ENCODE results near the gene SRMS.

DNA sequence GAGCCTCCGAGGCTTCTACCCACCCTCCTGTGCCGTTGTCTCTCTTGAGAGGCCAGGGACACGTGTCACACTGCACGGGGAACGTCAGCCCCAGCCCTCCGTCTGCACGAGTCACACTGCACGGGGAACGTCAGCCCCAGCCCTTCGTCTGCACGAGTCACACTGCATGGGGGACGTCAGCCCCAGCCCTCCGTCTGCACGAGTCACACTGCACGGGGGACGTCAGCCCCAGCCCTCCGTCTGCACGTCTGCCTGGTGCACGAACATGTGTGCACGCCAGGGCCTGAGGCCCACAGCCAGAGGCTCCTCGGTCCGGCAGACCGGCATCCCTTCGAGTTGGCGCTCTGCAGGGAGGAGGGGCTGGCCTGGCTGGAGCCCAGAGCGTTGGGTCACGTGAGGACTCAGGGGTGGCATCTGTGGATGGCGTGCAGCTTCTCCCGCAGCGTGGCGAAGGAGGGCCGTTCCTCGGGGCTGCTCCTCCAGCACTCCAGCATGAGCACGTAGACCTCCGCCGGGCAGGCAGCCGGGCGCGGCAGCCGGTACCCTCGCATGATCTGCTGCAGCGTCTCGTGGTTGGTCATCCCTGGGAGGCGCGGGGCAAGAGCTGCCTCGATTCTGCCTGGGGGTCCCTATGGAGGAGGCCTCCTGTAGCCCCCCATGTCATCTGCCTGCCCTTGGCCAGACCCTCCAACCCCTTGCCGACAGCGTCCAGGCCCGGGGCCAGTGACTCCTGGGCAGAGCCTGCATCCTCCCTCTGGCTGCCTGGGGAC lies 6.9 kb downstream of the SRMS start:
- TF ChIP-seq, protein P1, sequence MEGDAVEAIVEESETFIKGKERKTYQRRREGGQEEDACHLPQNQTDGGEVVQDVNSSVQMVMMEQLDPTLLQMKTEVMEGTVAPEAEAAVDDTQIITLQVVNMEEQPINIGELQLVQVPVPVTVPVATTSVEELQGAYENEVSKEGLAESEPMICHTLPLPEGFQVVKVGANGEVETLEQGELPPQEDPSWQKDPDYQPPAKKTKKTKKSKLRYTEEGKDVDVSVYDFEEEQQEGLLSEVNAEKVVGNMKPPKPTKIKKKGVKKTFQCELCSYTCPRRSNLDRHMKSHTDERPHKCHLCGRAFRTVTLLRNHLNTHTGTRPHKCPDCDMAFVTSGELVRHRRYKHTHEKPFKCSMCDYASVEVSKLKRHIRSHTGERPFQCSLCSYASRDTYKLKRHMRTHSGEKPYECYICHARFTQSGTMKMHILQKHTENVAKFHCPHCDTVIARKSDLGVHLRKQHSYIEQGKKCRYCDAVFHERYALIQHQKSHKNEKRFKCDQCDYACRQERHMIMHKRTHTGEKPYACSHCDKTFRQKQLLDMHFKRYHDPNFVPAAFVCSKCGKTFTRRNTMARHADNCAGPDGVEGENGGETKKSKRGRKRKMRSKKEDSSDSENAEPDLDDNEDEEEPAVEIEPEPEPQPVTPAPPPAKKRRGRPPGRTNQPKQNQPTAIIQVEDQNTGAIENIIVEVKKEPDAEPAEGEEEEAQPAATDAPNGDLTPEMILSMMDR (IDR thresholded peaks at IDR 0.05 in 8 of 11, conservative IDR thresholded peaks at IDR 0.05 in 3 of 11): no peak
- TF ChIP-seq POLR2AphosphoS5 (IDR thresholded peaks at IDR 0.05): no peak
- TF ChIP-seq POLR2A (IDR thresholded peaks at IDR 0.05): no peak

Measured in spleen (tissue), 7 donors.